ENCODE measurements around the gene PTPN22.
"Not testable (repeated sequence)": the region's sequence is repeated elsewhere in the genome, so short reads cannot be mapped to it uniquely, and the experiment has no call there.

The PTPN22 gene

DNA sequence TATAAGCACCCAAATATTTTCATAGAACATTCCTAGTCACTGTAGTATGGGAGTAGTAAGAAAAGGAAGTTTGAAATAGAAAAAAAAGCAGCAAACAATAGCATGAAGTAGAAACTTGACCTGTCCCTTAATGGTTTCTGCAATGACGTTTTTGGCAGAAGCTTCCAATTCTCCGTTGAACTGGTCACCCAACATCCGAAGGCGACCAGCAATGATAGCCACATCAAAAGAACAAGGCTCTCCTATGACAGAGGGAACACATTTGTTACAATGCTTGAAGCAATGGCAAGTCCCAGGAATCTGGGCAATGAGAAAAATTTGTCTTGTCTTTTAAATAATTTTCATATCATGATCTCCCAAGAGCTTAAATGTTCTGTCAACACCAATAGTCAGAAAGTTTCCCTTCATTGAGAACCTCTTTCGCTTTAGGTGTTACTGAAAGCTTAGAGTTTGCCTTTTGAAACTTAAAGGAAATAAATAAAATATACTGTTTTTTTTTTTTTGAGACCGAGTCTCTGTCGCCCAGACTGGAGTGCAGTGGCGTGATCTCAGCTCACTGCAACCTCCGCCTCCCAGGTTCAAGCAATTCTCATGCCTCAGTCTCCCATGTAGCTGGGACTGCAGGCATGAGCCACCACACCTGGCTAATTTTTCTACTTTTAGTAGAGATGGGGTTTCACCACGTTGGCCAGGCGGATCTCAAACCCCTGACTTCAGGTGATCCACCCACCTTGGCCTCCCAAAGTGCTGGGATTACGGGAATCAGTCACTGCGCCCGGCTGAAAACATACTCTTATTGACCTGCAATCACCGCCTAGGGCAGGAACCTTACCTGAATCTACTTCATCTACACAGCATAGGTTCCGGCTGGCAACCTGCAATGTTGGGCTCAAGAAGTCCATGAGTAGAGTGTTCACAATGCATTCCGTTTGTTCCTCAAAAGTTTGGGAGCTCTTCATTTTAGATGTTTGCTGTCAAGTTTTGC, 15.2 kb upstream of the PTPN22 start:
- no peak for DNase-seq

DNA sequence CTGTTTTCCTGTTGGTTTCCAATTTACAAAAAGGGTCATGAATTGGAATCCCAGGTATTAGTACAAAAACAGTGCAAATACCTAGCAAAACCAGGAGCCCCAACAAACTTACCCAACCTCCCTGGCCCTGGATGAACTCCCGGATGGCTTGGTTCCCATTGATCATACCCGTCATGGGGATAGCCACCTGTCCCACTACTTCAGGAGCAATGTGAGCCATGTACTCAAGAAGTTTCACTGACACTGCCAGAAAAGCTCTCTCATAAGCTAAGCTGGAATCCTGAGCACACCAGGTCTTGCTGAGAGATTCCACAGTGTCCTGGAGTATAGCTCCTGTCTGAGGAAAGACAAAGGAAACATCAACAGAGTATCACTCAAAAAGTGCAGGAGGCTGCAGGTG, 10.1 kb upstream of the PTPN22 start:
- no peak for DNase-seq

DNA sequence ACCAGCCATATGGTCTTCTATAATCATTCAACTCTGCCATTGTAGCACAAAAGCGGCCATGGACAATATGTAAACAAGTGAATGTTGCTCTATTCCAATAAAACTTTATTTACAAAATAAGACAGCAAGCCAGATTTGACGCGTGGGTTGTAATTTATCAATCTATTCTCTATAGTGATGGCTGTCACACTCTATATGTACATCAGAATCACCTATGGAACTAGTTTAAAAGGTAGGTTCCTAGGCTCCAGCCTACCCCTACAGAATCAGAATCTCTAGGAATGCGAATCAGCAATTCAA, 8.2 kb upstream of the PTPN22 start:
- DNase-seq, result no peak

DNA sequence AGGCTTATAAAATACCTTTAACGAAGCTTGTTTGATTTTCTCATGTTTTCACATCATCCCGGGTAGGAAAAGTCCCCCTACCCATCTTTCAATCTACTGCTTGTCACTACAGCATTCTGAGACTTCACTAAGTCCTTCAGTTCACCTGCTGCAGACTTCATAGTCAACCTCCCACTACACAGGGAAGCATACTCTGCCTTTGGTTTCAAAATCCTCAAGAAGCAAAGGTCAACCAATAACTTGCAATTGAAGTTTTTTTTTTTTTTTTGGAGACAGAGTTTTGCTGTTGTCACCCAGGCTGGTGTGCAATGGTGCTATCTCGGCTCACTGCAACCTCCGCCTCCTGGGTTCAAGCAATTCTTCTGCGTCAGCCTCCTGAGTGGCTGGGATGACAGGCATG, 4.7 kb upstream of the PTPN22 start:
- DNase-seq, result no peak

GRCh38 chr1:113875714-113876113, 4.2 kb upstream of the PTPN22 start:
- no peak for DNase-seq

GRCh38 chr1:113874012-113874879, 2.7 kb upstream of the PTPN22 start:
- peak; percentile 63 for DNase-seq

DNA sequence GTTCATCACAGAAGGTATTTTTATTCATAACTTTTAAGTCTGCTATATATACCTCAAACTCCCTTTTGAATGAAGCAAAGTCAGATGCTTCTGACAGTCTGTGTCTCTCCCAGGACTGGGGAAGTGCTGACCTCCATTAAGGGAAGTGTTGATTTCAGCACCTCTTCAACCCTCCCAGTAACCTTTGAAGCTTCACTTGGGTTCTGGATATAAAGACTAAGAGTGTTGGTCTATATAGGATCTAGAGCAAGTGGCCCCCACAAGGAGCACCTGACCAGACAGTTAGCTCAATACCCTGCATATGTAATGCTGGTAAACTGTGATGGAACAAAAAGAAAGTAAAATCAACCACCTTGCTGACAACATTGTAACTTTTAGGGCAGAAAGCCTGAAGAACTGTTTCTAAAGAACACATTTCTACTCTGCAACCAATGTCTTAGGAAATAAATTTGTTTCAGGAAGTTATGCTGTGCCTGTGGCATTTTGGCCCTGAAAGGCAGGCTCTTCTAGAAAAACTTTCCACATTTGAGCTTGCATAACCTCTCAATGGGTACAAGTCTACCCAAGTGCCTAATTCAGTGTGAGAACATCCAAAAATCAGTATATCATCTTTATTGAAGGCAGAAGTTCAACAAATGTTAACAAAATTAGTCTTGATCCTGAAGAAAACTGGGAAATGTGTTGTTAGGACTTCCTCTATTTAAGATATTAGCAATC, 865 bp upstream of the PTPN22 start:
- no peak for DNase-seq

DNA sequence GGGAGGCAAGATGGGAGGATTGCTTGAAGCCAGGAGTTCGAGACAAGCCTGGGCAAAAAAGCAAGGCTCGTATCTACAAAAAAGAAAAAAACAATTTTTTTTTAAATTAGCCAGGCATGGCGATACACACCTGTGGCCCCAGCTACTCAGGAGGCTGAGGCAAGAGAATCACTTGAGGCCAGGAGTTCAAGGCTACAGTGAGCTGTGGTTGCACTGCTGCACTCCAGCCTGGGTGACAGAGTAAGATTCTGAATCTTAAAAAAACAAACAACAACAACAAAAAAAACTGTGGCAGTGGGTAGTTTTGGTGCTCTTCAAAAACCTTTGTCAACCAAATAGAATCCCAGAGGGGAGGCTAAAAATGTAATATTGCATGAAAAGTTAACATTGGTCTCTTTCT, 734 bp downstream of the PTPN22 start:
- DNase-seq, result no peak

GRCh38 chr1:113868387-113869083, 3.0 kb downstream of the PTPN22 start:
- peak; percentile 66 for DNase-seq

DNA sequence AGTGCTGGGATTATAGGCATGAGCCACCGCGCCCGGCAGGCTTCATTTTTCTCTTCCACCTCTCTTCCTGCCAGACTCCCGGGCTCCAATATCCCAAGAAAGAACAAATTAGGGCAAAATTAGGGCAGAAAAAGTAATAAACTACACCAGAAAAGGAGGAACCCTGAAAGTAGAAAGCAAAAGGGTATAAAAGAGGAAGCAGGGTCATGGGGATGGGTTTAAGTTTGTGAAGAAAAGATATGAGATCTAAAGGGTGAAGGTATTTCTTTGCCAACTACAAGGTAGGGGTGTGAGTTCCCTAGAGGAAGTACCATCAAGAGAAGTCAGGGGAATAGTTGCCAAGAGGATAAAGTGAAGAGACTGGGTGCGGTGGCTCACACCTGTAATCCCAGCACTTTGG, 9.9 kb downstream of the PTPN22 start:
- DNase-seq, result no peak

DNA sequence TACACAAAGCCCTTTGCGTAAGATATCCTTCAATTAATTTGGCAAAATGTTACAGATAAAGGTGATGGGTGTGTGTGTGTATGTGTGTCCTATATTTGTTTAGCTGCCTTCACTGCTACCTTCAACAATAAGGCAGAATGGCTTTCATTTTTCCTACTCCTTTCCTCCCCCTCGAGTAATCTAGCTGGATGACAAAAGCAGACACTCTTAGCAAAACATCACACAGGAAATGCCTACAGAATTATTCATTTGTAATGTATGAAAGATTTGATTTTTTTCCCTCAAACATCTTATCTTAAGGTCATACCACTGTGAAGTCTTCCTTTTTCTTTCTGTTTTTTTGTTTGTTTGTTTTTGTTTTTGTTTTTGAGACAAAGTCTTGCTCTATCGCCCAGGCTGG, 10.6 kb downstream of the PTPN22 start:
- DNase-seq, result no peak

DNA sequence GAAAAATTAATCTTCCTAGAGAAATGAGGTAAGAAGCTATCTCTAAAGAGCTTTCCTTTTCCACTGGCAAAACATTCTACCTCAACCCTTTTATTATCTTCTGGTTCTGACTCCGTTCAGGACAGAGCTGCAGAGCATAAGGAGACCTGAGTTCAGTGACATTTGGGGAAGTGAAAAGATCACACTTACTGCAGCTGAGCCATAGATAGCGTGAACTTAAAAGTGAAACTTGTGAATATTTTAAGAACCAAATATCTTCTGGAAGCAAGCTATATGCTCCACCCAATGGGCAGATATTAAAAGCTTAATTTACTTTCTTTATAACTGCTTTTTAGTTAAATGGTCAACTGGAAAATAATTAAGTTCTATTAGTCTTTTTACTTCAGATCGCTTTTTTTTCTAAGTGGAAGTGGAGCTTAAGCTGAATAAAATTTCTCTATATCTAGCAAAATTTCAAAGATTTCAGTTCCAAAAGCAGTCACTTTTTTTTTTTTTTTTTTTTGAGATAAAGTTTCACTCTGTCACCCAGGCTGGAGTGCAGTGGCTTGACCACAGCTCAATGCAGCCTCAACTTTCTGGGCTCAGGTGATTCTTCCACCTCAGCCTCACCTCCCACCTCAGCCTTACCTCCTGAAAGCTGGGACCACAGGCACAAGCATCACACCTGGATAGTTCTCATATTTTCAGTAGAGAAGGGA, 11.9 kb downstream of the PTPN22 start:
- no peak for DNase-seq

GRCh38 chr1:113858982-113859381, 12.5 kb downstream of the PTPN22 start:
- no peak for DNase-seq

- DNase-seq, result no peak
Observed at GRCh38 chr1:113858418-113858817, 13.1 kb downstream of the PTPN22 start.

DNA sequence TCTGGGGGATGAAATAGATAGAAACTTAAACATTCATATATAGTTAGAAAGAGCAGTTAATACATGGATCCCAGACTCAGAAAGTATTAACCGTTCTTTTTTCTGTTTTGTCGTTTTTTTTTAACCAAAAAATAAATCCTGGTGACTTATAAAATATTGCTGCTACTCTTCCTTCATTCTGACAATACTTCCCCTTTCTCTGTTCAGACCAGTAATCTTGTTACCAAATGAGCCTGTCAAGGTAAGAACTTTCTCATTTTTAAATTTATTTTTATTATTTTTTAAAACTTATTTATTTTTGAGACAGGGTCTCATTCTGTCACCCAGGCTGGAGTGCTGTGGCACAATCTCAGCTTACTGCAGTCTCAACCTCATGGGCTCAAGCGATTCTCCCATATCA, 13.7 kb downstream of the PTPN22 start:
- DNase-seq, result no peak

DNA sequence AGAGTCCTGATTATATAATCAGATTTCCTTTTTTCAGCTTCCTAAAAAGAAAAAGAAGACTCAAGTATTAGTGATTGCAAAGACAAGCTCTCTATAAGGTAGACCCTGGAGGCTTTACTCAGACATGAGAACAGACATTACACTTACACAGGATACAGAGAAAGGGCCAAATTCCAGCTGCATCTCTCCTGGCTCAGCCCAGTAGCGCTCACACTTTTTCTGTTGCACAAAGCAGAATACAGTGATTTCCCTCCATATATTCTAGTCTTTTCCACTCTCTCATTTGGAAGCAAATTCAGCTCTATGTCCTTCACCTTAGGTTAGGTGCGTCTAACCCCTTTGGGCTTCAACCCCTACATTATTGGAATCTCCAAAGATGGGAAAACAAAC, 15.1 kb downstream of the PTPN22 start:
- DNase-seq, result no peak

- DNase-seq, result no peak
Observed at GRCh38 chr1:113855630-113856400, 15.7 kb downstream of the PTPN22 start.

- no peak for DNase-seq
Observed at GRCh38 chr1:113854234-113854633, 17.3 kb downstream of the PTPN22 start.

DNA sequence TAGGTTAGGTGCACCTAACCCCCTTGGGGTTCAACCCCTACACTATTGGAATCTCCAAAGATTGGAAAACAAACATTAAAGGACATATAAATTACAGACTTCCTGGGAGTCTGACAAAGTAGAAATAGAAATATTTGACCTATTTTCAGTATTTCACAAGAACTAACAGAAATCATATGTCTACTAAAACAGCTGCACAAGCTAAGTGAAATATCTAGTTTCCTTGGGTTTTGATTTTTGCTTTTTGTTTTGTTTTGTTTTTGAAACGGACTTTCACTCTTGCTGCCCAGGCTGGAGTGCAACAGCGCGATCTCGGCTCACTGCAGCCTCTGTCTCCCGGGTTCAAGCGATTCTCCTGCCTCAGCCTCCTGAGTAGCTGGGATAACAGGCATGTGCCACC, 18.8 kb downstream of the PTPN22 start:
- DNase-seq, result not testable (repeated sequence)

GRCh38 chr1:113850127-113850796, 21.2 kb downstream of the PTPN22 start:
- DNase-seq, result no peak

- DNase-seq, result no peak
Observed at GRCh38 chr1:113849072-113849471, 22.4 kb downstream of the PTPN22 start.
